ENCODE results near the gene DERL3.

The DERL3 gene

DNA sequence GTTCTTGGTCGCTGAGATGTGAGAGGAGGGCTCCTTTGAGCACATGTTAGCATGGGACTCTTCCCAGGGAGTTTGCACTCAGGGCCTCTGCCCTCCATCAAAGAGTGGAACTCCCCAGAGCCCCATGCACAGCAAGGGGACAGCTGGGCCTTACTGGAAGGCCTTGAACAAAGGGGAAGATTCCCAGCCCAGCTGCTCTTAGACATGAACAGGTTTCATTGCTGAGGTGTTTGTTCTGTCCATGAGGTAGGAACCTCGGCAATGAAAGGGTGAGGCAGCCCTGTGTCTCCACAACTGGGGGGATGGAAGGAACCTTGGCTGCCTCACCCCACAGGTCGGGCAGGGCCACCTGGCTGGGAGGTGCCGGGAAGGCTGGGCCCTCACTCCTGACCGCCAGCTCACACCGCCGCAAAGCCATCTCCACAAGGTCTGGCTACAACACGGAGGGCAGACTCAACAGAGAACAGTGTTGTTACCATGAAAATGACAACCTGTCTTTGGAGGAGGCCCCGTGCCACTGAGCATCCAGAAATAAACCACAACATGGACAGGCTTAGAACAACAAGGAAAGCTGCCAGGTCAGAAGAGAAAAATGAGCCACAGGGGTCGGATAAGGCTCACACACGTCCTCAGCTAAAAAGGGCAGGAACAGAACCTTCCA is 3.2 kb downstream of the DERL3 start:
- no peak overlapping the region for H3K27ac ChIP-seq (ENCODE audit: insufficient read depth in 1 of 2, low read depth in 1 of 2, low read length in 2 of 2, poor library complexity in 1 of 2, severe bottlenecking in 2 of 2)
- CTCF ChIA-PET, result interaction anchor here (1.1 to 3.0 kb wide), 8 partner anchors 9 to 68 kb away, joined by 3 to 14 read pairs (median 6); partner anchors contain the start of gene CHCHD10
- H3K4me3 ChIP-seq (ENCODE audit: control insufficient read depth in 1 of 7, extremely low read depth in 1 of 7, insufficient read depth in 4 of 7, low read depth in 2 of 7, low read length in 6 of 7), result no peak overlapping the region
- POLR2A ChIA-PET, result interaction anchor here (0.6 to 1.8 kb wide), 6 partner anchors 8 to 565 kb away, joined by 3 to 7 read pairs (median 4); no protein-coding TSS in a partner anchor
- WGBS (ENCODE audit: insufficient coverage), result 83% methylated on average over 11 of the region's 11 CpGs
- H3K9me3 ChIP-seq (ENCODE audit: control extremely low read depth in 1 of 5, control insufficient read depth in 4 of 5, insufficient read depth in 2 of 5, low read depth in 1 of 5, low read length in 4 of 5), result no peaks in the 10 kb centered on the region
- peaks cover 2 to 27% (median 24%) of the 10 kb centered on the region in 4 experiments for H3K4me1 ChIP-seq (ENCODE audit: control extremely low read depth in 1 of 4, control insufficient read depth in 4 of 4, insufficient read depth in 4 of 4, low read length in 3 of 4)
- no peaks in the 10 kb centered on the region for H3K27me3 ChIP-seq (replicated peaks in 2 of 5; ENCODE audit: control insufficient read depth in 4 of 5, insufficient read depth in 5 of 5, low read length in 4 of 5)
- DNase-seq, result no peak
- H3K36me3 ChIP-seq (ENCODE audit: control insufficient read depth in 4 of 4, insufficient read depth in 4 of 4, low read length in 3 of 4), result peaks cover 3 to 70% (median 48%) of the 10 kb centered on the region in 4 experiments

DNA sequence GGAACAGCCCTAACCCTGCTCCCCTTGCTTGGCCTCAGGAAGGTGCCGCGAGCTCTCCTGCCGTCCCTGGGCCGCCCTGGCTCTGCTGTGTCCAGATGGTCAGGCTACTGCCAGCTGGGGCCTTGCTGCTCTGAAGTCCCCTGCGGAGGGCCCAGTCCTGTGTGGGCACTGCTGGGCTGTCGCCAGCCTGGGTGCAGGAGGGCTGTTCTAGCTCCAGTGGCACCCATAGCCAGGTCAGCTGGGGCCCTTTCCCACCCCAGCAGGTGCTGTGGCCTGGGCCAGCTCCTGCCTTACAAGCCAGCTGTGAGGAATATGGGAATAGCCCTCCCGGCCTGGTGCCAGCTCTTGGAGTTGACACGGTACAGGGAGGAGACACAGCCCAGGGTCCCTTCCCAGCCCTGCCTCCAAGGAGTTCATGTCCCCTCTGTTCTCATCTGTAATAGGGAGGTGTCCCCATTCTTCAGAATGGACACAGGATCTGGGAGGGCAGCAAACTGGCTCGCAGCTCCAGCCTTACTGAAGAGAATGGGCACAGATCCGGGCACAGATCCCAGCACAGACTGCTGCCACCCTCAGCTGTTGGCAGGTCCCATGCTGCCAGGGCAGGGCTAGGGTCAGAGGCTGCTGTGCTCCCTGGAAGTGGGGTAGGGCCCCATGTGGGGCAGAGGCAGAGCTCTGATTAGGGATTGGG is 3.9 kb downstream of the DERL3 start:
- Histone ChIP-seq H3K4me1 (ENCODE audit: control extremely low read depth in 1 of 4, control insufficient read depth in 4 of 4, insufficient read depth in 4 of 4, low read length in 3 of 4) (peaks cover 2 to 26% (median 23%) of the 10 kb centered on the region in 4 experiments), H3K4me3 (ENCODE audit: control insufficient read depth in 1 of 7, extremely low read depth in 1 of 7, insufficient read depth in 4 of 7, low read depth in 2 of 7, low read length in 6 of 7) (no peak overlapping the region), H3K27me3 (replicated peaks in 2 of 5; ENCODE audit: control insufficient read depth in 4 of 5, insufficient read depth in 5 of 5, low read length in 4 of 5) (no peaks in the 10 kb centered on the region), H3K27ac (ENCODE audit: insufficient read depth in 1 of 2, low read depth in 1 of 2, low read length in 2 of 2, poor library complexity in 1 of 2, severe bottlenecking in 2 of 2) (peak overlapping the region in 1 of 2 experiments; percentile 25), H3K9me3 (ENCODE audit: control extremely low read depth in 1 of 5, control insufficient read depth in 4 of 5, insufficient read depth in 2 of 5, low read depth in 1 of 5, low read length in 4 of 5) (no peaks in the 10 kb centered on the region), H3K36me3 (ENCODE audit: control insufficient read depth in 4 of 4, insufficient read depth in 4 of 4, low read length in 3 of 4) (peaks cover 5 to 70% (median 51%) of the 10 kb centered on the region in 4 experiments)
- ChIA-PET CTCF (interaction anchor here (1.1 to 3.0 kb wide), 6 partner anchors 9 to 67 kb away, joined by 3 to 14 read pairs (median 8); partner anchors contain the start of gene CHCHD10), POLR2A (interaction anchor here (1.2 to 1.8 kb wide), 3 partner anchors 9 to 15 kb away, joined by 4 to 7 read pairs (median 5); no protein-coding TSS in a partner anchor)
- DNase-seq, result no peak
- WGBS (ENCODE audit: insufficient coverage), result over 99% methylated on average over 9 of the region's 10 CpGs

DNA sequence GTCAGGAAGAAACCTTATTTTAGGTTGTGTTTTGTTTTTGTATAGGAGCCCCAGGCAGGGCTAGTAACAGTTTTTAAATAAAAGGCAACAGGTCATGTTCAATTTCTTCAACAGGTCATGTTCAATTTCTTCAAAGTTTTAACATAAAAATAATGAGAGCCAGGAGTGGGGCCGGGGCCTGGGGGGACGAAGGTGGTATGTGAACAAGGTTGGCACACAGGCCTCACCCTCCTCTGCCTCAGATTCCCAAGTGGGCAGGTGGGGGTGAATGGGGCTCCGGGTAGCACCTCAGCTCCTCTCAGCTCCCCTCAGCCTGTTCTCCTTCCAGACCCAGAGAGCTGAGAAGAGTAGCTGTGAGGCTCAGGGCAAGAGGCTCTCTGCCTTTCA is 4.4 kb downstream of the DERL3 start:
- no CpG with 5 or more reads among the region's 3 CpGs for WGBS (ENCODE audit: insufficient coverage)
- peaks cover 5 to 72% (median 54%) of the 10 kb centered on the region in 4 experiments for H3K36me3 ChIP-seq (ENCODE audit: control insufficient read depth in 4 of 4, insufficient read depth in 4 of 4, low read length in 3 of 4)
- H3K9me3 ChIP-seq (ENCODE audit: control extremely low read depth in 1 of 5, control insufficient read depth in 4 of 5, insufficient read depth in 2 of 5, low read depth in 1 of 5, low read length in 4 of 5), result no peaks in the 10 kb centered on the region
- POLR2A ChIA-PET, result interaction anchor here (1.2 to 1.8 kb wide), 2 partner anchors 11 to 15 kb away, joined by 4 to 7 read pairs; no protein-coding TSS in a partner anchor
- no peak overlapping the region for H3K4me3 ChIP-seq (ENCODE audit: control insufficient read depth in 1 of 7, extremely low read depth in 1 of 7, insufficient read depth in 4 of 7, low read depth in 2 of 7, low read length in 6 of 7)
- no peak for DNase-seq
- H3K4me1 ChIP-seq (ENCODE audit: control extremely low read depth in 1 of 4, control insufficient read depth in 4 of 4, insufficient read depth in 4 of 4, low read length in 3 of 4), result peaks cover 2 to 21% (median 18%) of the 10 kb centered on the region in 4 experiments
- CTCF ChIA-PET, result interaction anchor here (1.6 to 3.0 kb wide), 4 partner anchors 9 to 50 kb away, joined by 4 to 14 read pairs (median 12); no protein-coding TSS in a partner anchor
- H3K27me3 ChIP-seq (replicated peaks in 2 of 5; ENCODE audit: control insufficient read depth in 4 of 5, insufficient read depth in 5 of 5, low read length in 4 of 5), result no peaks in the 10 kb centered on the region
- H3K27ac ChIP-seq (ENCODE audit: insufficient read depth in 1 of 2, low read depth in 1 of 2, low read length in 2 of 2, poor library complexity in 1 of 2, severe bottlenecking in 2 of 2), result no peak overlapping the region

DNA sequence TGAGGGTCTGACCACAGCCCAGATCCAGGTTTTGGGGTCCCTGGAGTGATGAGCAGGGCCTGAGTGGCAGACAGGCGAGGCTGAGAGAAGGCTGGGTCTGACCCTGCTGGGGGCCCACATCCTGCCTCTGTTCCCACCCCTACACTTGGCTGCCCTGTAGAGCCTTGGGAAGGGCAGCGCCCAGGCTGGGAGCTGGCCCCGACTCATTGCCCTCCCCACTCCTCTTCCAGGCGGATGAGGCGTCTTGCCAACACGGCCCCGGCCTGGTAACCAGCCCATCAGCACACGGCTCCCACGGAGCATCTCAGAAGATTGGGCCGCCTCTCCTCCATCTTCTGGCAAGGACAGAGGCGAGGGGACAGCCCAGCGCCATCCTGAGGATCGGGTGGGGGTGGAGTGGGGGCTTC is 4.9 kb downstream of the DERL3 start:
- H3K9me3 ChIP-seq (ENCODE audit: control extremely low read depth in 1 of 5, control insufficient read depth in 4 of 5, insufficient read depth in 2 of 5, low read depth in 1 of 5, low read length in 4 of 5), result no peaks in the 10 kb centered on the region
- 98% methylated on average over 9 of the region's 13 CpGs for WGBS (ENCODE audit: insufficient coverage)

DNA sequence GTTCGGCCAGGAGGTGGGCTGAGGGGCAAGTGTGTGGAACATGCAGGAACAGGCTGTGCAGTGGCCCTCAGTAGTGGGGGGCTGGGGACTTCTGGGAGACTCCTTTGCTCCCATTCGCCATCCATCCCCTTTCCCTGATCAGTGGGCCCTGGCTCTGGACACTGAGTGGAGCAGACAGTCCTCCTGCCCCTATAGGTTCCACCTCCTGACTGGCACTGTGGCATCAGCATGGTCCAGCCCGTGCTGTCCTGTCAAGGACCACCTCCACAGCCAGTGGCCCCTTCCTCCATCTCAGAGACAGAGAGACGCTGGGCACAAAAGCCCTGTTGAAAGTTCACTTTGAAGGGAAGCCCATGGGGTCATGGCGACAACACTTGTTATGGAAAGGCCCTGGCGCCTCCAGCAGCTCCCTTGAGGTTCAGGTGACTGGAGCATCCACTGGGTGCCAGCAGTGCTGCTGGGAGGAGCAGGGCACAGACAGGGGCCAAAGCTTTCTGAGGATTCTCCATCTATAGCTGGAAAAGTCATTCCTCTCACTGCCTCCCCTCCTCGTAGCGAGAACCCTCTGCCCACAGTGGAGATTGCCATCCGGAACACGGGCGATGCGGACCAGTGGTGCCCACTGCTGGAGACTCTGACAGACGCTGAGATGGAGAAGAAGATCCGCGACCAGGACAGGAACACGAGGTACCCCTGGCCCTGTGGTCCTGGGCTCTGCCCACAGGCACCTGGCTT is 5.6 kb downstream of the DERL3 start:
- Histone ChIP-seq H3K27me3 (replicated peaks in 2 of 5; ENCODE audit: control insufficient read depth in 4 of 5, insufficient read depth in 5 of 5, low read length in 4 of 5) (no peaks in the 10 kb centered on the region), H3K27ac (ENCODE audit: insufficient read depth in 1 of 2, low read depth in 1 of 2, low read length in 2 of 2, poor library complexity in 1 of 2, severe bottlenecking in 2 of 2) (peak overlapping the region in 1 of 2 experiments; percentile 54), H3K4me3 (ENCODE audit: control insufficient read depth in 1 of 7, extremely low read depth in 1 of 7, insufficient read depth in 4 of 7, low read depth in 2 of 7, low read length in 6 of 7) (no peak overlapping the region), H3K4me1 (ENCODE audit: control extremely low read depth in 1 of 4, control insufficient read depth in 4 of 4, insufficient read depth in 4 of 4, low read length in 3 of 4) (peaks cover 2 to 14% (median 12%) of the 10 kb centered on the region in 4 experiments), H3K9me3 (ENCODE audit: control extremely low read depth in 1 of 5, control insufficient read depth in 4 of 5, insufficient read depth in 2 of 5, low read depth in 1 of 5, low read length in 4 of 5) (no peaks in the 10 kb centered on the region), H3K36me3 (ENCODE audit: control insufficient read depth in 4 of 4, insufficient read depth in 4 of 4, low read length in 3 of 4) (peaks cover 8 to 81% (median 61%) of the 10 kb centered on the region in 4 experiments)
- ChIA-PET CTCF (interaction anchor here (2.5 kb wide), 1 partner anchor 13 kb away, joined by 8 read pairs; no protein-coding TSS in a partner anchor), POLR2A (interaction anchor here (0.7 to 2.3 kb wide), 2 partner anchors 10 to 12 kb away, joined by 6 to 12 read pairs; no protein-coding TSS in a partner anchor)
- 89% methylated on average over 16 of the region's 16 CpGs for WGBS (ENCODE audit: insufficient coverage)
- no peak for DNase-seq

More for the DNA sequence above, 4.9 kb downstream of the DERL3 start:
- no peak overlapping the region for H3K4me3 ChIP-seq (ENCODE audit: control insufficient read depth in 1 of 7, extremely low read depth in 1 of 7, insufficient read depth in 4 of 7, low read depth in 2 of 7, low read length in 6 of 7)
- peaks cover 5 to 76% (median 56%) of the 10 kb centered on the region in 4 experiments for H3K36me3 ChIP-seq (ENCODE audit: control insufficient read depth in 4 of 4, insufficient read depth in 4 of 4, low read length in 3 of 4)
- H3K27me3 ChIP-seq (replicated peaks in 2 of 5; ENCODE audit: control insufficient read depth in 4 of 5, insufficient read depth in 5 of 5, low read length in 4 of 5), result no peaks in the 10 kb centered on the region
- ChIA-PET CTCF (interaction anchor here (1.6 to 2.5 kb wide), 3 partner anchors 11 to 49 kb away, joined by 4 to 14 read pairs (median 8); no protein-coding TSS in a partner anchor), POLR2A (interaction anchor here (1.8 kb wide), 1 partner anchor 12 kb away, joined by 4 read pairs; no protein-coding TSS in a partner anchor)
- no peak for DNase-seq
- H3K27ac ChIP-seq (ENCODE audit: insufficient read depth in 1 of 2, low read depth in 1 of 2, low read length in 2 of 2, poor library complexity in 1 of 2, severe bottlenecking in 2 of 2), result peak overlapping the region in 1 of 2 experiments; percentile 54
- H3K4me1 ChIP-seq (ENCODE audit: control extremely low read depth in 1 of 4, control insufficient read depth in 4 of 4, insufficient read depth in 4 of 4, low read length in 3 of 4), result peaks cover 2 to 20% (median 17%) of the 10 kb centered on the region in 4 experiments

DNA sequence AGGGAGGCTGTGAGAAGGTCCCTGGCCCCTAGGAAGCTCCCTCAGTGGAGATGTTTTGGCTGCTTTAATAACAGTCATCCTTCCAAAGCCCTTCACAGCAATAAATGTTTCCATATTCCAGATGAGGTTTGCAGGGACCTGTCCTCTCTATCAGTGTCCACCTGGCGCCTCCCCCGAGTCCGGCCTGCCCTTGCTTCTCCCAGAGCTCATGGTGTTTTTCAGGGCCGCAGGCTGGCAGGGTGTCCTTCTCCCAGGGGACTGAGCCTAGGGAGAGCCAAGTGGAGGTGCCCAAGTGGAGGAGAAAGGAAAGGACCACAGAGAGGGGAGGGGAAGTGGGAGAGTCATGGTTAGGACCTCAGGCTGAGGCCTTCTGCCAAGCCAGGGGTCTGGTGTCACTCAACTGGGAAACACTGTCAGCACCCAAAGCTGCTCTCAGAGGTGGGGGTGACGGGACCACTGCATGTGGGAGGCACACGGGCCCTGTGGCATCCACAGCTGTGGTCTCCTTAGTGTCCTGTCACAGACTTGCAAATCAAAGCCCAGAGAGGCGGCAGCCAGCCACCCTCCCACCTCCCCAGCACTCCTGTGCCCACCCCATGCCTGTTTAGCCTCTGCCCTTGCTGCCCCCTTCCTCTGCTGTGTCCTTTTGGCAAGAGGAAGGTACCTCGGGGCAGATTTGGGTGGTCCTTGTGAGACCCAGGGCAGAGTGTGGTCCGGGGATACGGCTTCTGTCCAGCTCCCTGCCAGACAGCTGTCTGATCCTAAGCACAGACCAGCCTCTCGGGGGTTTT is 6.4 kb downstream of the DERL3 start:
- Histone ChIP-seq H3K9me3 (ENCODE audit: control extremely low read depth in 1 of 5, control insufficient read depth in 4 of 5, insufficient read depth in 2 of 5, low read depth in 1 of 5, low read length in 4 of 5) (no peaks in the 10 kb centered on the region), H3K27me3 (replicated peaks in 2 of 5; ENCODE audit: control insufficient read depth in 4 of 5, insufficient read depth in 5 of 5, low read length in 4 of 5) (no peaks in the 10 kb centered on the region), H3K27ac (ENCODE audit: insufficient read depth in 1 of 2, low read depth in 1 of 2, low read length in 2 of 2, poor library complexity in 1 of 2, severe bottlenecking in 2 of 2) (no peak overlapping the region), H3K36me3 (ENCODE audit: control insufficient read depth in 4 of 4, insufficient read depth in 4 of 4, low read length in 3 of 4) (peaks cover 12 to 81% (median 65%) of the 10 kb centered on the region in 4 experiments), H3K4me3 (ENCODE audit: control insufficient read depth in 1 of 7, extremely low read depth in 1 of 7, insufficient read depth in 4 of 7, low read depth in 2 of 7, low read length in 6 of 7) (no peak overlapping the region), H3K4me1 (ENCODE audit: control extremely low read depth in 1 of 4, control insufficient read depth in 4 of 4, insufficient read depth in 4 of 4, low read length in 3 of 4) (peaks cover 0 to 6% (median 4%) of the 10 kb centered on the region in 4 experiments)
- ChIA-PET POLR2A (interaction anchor here (2.3 kb wide), 1 partner anchor 13 kb away, joined by 12 read pairs; no protein-coding TSS in a partner anchor), CTCF (interaction anchor here (0.7 to 2.5 kb wide), 3 partner anchors 13 to 20 kb away, joined by 3 to 8 read pairs (median 4); no protein-coding TSS in a partner anchor)
- whole genome bisulfite sequencing (ENCODE audit: insufficient coverage), result 84% methylated on average over 9 of the region's 11 CpGs
- DNase-seq, result no peak
